ENCODE measurements around the gene PIK3R5. TPM values are rescaled to one million over a fixed set of nuclear protein-coding genes. Genes with fewer than 3 reads are reported as not detected.

The PIK3R5 gene
- polyA plus RNA-seq, 1 donor (not counting 4 experiments of a cell fraction or from before 2014, with no cell fraction given): not detected

GRCh38 chr17:8961829-8962228, 3.7 kb downstream of the PIK3R5 start:
- DNase-seq (ENCODE audit: low read depth, low spot score) (no peak), FAIRE-seq (no peak)
- H3K4me2 ChIP-seq (ENCODE audit: control insufficient read depth, extremely low read depth, insufficient read depth, low read depth, low read length): no peak overlapping the region
- H3K79me2 ChIP-seq (ENCODE audit: control insufficient read depth, insufficient read depth, low read length): no peaks in the 10 kb centered on the region
- H3K9me3 ChIP-seq (ENCODE audit: control insufficient read depth, low read depth, low read length): no peaks in the 10 kb centered on the region
- no peak overlapping the region for H3K4me3 ChIP-seq (ENCODE audit: control insufficient read depth in 2 of 3, extremely low read depth in 1 of 3, insufficient read depth in 2 of 3, low read depth in 1 of 3, low read length in 3 of 3)
- H3K27me3 ChIP-seq (ENCODE audit: control insufficient read depth, extremely low read depth, insufficient read depth, low read length): peaks cover 9% of the 10 kb centered on the region
- H2AFZ ChIP-seq (ENCODE audit: control insufficient read depth, low read length): no peak overlapping the region
- dilution Hi-C loops (cut with MboI; ENCODE audit: extremely low pct_ligation_motif_present, low sequenced_read_pairs): no loop called here
- no peaks in the 10 kb centered on the region for H3K36me3 ChIP-seq (ENCODE audit: control insufficient read depth in 2 of 2, extremely low read depth in 1 of 2, insufficient read depth in 2 of 2, low read length in 2 of 2)
- no peaks in the 10 kb centered on the region for H3K4me1 ChIP-seq (ENCODE audit: control insufficient read depth, extremely low read depth, insufficient read depth, low read length)
- no peaks in the 10 kb centered on the region for H4K20me1 ChIP-seq (ENCODE audit: control insufficient read depth, extremely low read depth, insufficient read depth, low read length)
- H3K9ac ChIP-seq (ENCODE audit: control insufficient read depth, extremely low read depth, insufficient read depth, low read length): no peak overlapping the region
- no peaks in the 10 kb centered on the region for H3K9me1 ChIP-seq (ENCODE audit: control insufficient read depth, extremely low read depth, insufficient read depth, low read length)
- no peak overlapping the region for H3K27ac ChIP-seq (ENCODE audit: control insufficient read depth, insufficient read depth, low read length)
- TF ChIP-seq CTCF (optimal IDR thresholded peaks at IDR 0.05 in 1 of 3, IDR thresholded peaks at IDR 0.05 in 1 of 3, conservative IDR thresholded peaks at IDR 0.05 in 1 of 3; ENCODE audit: extremely low read depth in 1 of 3, insufficient read depth in 2 of 3, low read length in 3 of 3): no peak
- no peak for TF ChIP-seq EZH2 (IDR thresholded peaks at IDR 0.05; ENCODE audit: low read length)

GRCh38 chr17:8960325-8961140, 5.0 kb downstream of the PIK3R5 start:
- no peak overlapping the region for H3K9ac ChIP-seq (ENCODE audit: control insufficient read depth, extremely low read depth, insufficient read depth, low read length)
- no peaks in the 10 kb centered on the region for H3K9me1 ChIP-seq (ENCODE audit: control insufficient read depth, extremely low read depth, insufficient read depth, low read length)
- TF ChIP-seq EZH2 (IDR thresholded peaks at IDR 0.05; ENCODE audit: low read length) (no peak), CTCF (optimal IDR thresholded peaks at IDR 0.05 in 1 of 3, IDR thresholded peaks at IDR 0.05 in 1 of 3, conservative IDR thresholded peaks at IDR 0.05 in 1 of 3; ENCODE audit: extremely low read depth in 1 of 3, insufficient read depth in 2 of 3, low read length in 3 of 3) (no peak)
- dilution Hi-C loops (cut with MboI; ENCODE audit: extremely low pct_ligation_motif_present, low sequenced_read_pairs): no loop called here
- H3K9me3 ChIP-seq (ENCODE audit: control insufficient read depth, low read depth, low read length): no peaks in the 10 kb centered on the region
- no peaks in the 10 kb centered on the region for H3K36me3 ChIP-seq (ENCODE audit: control insufficient read depth in 2 of 2, extremely low read depth in 1 of 2, insufficient read depth in 2 of 2, low read length in 2 of 2)
- no peak overlapping the region for H3K27ac ChIP-seq (ENCODE audit: control insufficient read depth, insufficient read depth, low read length)
- H3K79me2 ChIP-seq (ENCODE audit: control insufficient read depth, insufficient read depth, low read length): no peaks in the 10 kb centered on the region
- peaks cover 6% of the 10 kb centered on the region for H3K27me3 ChIP-seq (ENCODE audit: control insufficient read depth, extremely low read depth, insufficient read depth, low read length)
- H4K20me1 ChIP-seq (ENCODE audit: control insufficient read depth, extremely low read depth, insufficient read depth, low read length): no peaks in the 10 kb centered on the region
- H2AFZ ChIP-seq (ENCODE audit: control insufficient read depth, low read length): no peak overlapping the region
- no peak for DNase-seq (ENCODE audit: low read depth, low spot score)
- H3K4me3 ChIP-seq (ENCODE audit: control insufficient read depth in 2 of 3, extremely low read depth in 1 of 3, insufficient read depth in 2 of 3, low read depth in 1 of 3, low read length in 3 of 3): no peak overlapping the region
- H3K4me2 ChIP-seq (ENCODE audit: control insufficient read depth, extremely low read depth, insufficient read depth, low read depth, low read length): no peak overlapping the region
- FAIRE-seq: no peak
- no peaks in the 10 kb centered on the region for H3K4me1 ChIP-seq (ENCODE audit: control insufficient read depth, extremely low read depth, insufficient read depth, low read length)
